SK-N-SH treated with all-trans-retinoic acid at 6 μM for 48 hours (cell line): ENCODE measurements around the gene TAC1.
A peak's percentile ranks its signal among the peaks of the same experiment; 100 is the strongest.

Experiments
- ATAC-seq: fragments of 200-7000 bp; cut with Tn5 transposase; 3 replicates; pipeline ENCODE4 v1.9.1; 2020; ENCODE audit warnings: mild to moderate bottlenecking, moderate library complexity
- ARNTL ChIP-seq: fragments of 450-650 bp; formaldehyde crosslinking; IDR thresholded peaks from 2 replicates; pipeline ENCODE4 v1.5.0; 2020; ENCODE audit warnings: low read depth, mild to moderate bottlenecking, moderate library complexity, borderline replicate concordance
- BACH2 ChIP-seq: fragments of 250-450 bp; sonication (Bioruptor Pico); IDR thresholded peaks from 2 replicates; pipeline ENCODE4 v1.9.0; 2021; ENCODE audit warnings: mild to moderate bottlenecking, borderline replicate concordance
- CSDC2 ChIP-seq: fragments of 250-450 bp; sonication (Bioruptor Pico); IDR thresholded peaks from 2 replicates; pipeline ENCODE4 v1.5.0; 2020; ENCODE audit warnings: mild to moderate bottlenecking, moderate library complexity
- ESRRG ChIP-seq: fragments of 250-450 bp; sonication (Bioruptor Pico); IDR thresholded peaks from 2 replicates; pipeline ENCODE4 v1.6.1; 2021; ENCODE audit warnings: mild to moderate bottlenecking
- GLIS3 ChIP-seq: fragments of 250-450 bp; sonication (Bioruptor Pico); IDR thresholded peaks from 2 replicates; pipeline ENCODE4 v1.5.0; 2020; ENCODE audit warnings: mild to moderate bottlenecking, moderate library complexity
- ISL1 ChIP-seq: fragments of 250-450 bp; sonication (Bioruptor Pico); IDR thresholded peaks from 2 replicates; pipeline ENCODE4 v2.1.2; 2022; ENCODE audit warnings: mild to moderate bottlenecking, moderate library complexity
- OSR1 ChIP-seq: fragments of 250-450 bp; sonication (Bioruptor Pico); IDR thresholded peaks from 2 replicates; pipeline ENCODE4 v1.8.0; 2022; ENCODE audit warnings: moderate library complexity, mild to moderate bottlenecking, inconsistent platforms
- PPARA ChIP-seq: fragments of 250-450 bp; sonication (Bioruptor Pico); IDR thresholded peaks from 2 replicates; pipeline ENCODE4 v1.5.0; 2020; ENCODE audit warnings: mild to moderate bottlenecking, borderline replicate concordance
- RARB ChIP-seq: fragments of 250-450 bp; sonication (Bioruptor Pico); IDR thresholded peaks from 2 replicates; pipeline ENCODE4 v1.8.0; 2021; ENCODE audit warnings: mild to moderate bottlenecking, moderate library complexity
- SNAI2 ChIP-seq: fragments of 250-450 bp; sonication (Bioruptor Pico); IDR thresholded peaks from 2 replicates; pipeline ENCODE4 v1.5.0; 2020; ENCODE audit warnings: mild to moderate bottlenecking, moderate library complexity
- TCF4 ChIP-seq: fragments of 250-450 bp; sonication (Bioruptor Pico); IDR thresholded peaks from 2 replicates; pipeline ENCODE4 v1.8.0; 2021; ENCODE audit warnings: mild to moderate bottlenecking, moderate library complexity, borderline replicate concordance
- ZC3H10 ChIP-seq: fragments of 250-450 bp; sonication (Bioruptor Pico); IDR thresholded peaks from 2 replicates; pipeline ENCODE4 v1.5.1; 2021; ENCODE audit warnings: mild to moderate bottlenecking, moderate library complexity
- ZFP3 ChIP-seq: fragments of 250-450 bp; sonication (Bioruptor Pico); IDR thresholded peaks from 2 replicates; pipeline ENCODE4 v1.5.0; 2020; ENCODE audit warnings: mild to moderate bottlenecking, moderate library complexity
- ZFP30 ChIP-seq: fragments of 450-650 bp; formaldehyde crosslinking; IDR thresholded peaks from 2 replicates; pipeline ENCODE4 v1.5.0; 2022; ENCODE audit warnings: mild to moderate bottlenecking, moderate library complexity
- ZNF70 ChIP-seq: fragments of 450-650 bp; formaldehyde crosslinking; IDR thresholded peaks from 2 replicates; pipeline ENCODE4 v1.5.0; 2020; ENCODE audit warnings: mild to moderate bottlenecking, moderate library complexity
- ZNF8 ChIP-seq: fragments of 450-650 bp; formaldehyde crosslinking; IDR thresholded peaks from 2 replicates; pipeline ENCODE4 v1.5.0; 2020; ENCODE audit warnings: mild to moderate bottlenecking, moderate library complexity
- TF ChIP-seq, protein P1 (sequence below): fragments of 250-450 bp; sonication (Bioruptor Pico); IDR thresholded peaks from 2 replicates; pipeline ENCODE4 v1.8.0; 2021; ENCODE audit warnings: low read depth, mild to moderate bottlenecking, moderate library complexity, borderline replicate concordance
- TF ChIP-seq, protein P2 (sequence below): fragments of 250-450 bp; sonication (Bioruptor Pico); IDR thresholded peaks from 2 replicates; pipeline ENCODE4 v1.5.0; 2020; ENCODE audit warnings: mild to moderate bottlenecking, moderate library complexity
- TF ChIP-seq, protein P3 (sequence below): fragments of 250-450 bp; sonication (Bioruptor Pico); IDR thresholded peaks from 2 replicates; pipeline ENCODE4 v1.5.1; 2021; ENCODE audit warnings: mild to moderate bottlenecking, moderate library complexity
- TF ChIP-seq, protein P4 (sequence below): fragments of 250-450 bp; sonication (Bioruptor Pico); IDR thresholded peaks from 2 replicates; pipeline ENCODE4 v1.8.0; 2020; ENCODE audit warnings: mild to moderate bottlenecking, moderate library complexity, borderline replicate concordance

Gene TAC1

DNA sequence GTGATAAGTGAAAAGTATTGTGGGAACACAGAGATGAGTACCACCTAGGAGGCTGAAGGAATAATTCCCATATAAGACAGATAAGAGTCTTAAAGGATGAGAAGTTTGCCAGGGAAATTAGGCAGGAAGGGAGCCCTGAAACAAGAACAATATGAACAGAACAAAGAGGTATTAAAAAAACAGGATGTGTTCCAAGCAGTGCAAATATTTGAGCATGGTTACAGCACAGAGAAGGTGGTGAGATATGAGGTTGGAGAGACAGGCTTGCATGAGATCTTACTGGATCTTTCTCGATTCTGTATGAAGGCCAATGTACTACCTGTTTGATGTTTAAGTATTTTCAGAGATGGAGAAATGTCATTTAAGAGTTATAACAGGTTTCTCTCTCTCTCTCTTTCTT, 20.3 kb downstream of the TAC1 start:
- no peak for ATAC-seq
- TF ChIP-seq, protein P1, sequence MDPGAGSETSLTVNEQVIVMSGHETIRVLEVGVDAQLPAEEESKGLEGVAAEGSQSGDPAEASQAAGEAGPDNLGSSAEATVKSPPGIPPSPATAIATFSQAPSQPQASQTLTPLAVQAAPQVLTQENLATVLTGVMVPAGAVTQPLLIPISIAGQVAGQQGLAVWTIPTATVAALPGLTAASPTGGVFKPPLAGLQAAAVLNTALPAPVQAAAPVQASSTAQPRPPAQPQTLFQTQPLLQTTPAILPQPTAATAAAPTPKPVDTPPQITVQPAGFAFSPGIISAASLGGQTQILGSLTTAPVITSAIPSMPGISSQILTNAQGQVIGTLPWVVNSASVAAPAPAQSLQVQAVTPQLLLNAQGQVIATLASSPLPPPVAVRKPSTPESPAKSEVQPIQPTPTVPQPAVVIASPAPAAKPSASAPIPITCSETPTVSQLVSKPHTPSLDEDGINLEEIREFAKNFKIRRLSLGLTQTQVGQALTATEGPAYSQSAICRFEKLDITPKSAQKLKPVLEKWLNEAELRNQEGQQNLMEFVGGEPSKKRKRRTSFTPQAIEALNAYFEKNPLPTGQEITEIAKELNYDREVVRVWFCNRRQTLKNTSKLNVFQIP (CRISPR knock-in tag): no peak
- no peak for TF ChIP-seq GLIS3 (CRISPR knock-in tag)
- no peak for TF ChIP-seq ZC3H10
- no peak for TF ChIP-seq OSR1 (CRISPR knock-in tag)
- TF ChIP-seq, protein P2, sequence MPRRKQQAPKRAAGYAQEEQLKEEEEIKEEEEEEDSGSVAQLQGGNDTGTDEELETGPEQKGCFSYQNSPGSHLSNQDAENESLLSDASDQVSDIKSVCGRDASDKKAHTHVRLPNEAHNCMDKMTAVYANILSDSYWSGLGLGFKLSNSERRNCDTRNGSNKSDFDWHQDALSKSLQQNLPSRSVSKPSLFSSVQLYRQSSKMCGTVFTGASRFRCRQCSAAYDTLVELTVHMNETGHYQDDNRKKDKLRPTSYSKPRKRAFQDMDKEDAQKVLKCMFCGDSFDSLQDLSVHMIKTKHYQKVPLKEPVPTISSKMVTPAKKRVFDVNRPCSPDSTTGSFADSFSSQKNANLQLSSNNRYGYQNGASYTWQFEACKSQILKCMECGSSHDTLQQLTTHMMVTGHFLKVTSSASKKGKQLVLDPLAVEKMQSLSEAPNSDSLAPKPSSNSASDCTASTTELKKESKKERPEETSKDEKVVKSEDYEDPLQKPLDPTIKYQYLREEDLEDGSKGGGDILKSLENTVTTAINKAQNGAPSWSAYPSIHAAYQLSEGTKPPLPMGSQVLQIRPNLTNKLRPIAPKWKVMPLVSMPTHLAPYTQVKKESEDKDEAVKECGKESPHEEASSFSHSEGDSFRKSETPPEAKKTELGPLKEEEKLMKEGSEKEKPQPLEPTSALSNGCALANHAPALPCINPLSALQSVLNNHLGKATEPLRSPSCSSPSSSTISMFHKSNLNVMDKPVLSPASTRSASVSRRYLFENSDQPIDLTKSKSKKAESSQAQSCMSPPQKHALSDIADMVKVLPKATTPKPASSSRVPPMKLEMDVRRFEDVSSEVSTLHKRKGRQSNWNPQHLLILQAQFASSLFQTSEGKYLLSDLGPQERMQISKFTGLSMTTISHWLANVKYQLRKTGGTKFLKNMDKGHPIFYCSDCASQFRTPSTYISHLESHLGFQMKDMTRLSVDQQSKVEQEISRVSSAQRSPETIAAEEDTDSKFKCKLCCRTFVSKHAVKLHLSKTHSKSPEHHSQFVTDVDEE (CRISPR knock-in tag): no peak
- TF ChIP-seq RARB (CRISPR knock-in tag): no peak
- no peak for TF ChIP-seq CSDC2

DNA sequence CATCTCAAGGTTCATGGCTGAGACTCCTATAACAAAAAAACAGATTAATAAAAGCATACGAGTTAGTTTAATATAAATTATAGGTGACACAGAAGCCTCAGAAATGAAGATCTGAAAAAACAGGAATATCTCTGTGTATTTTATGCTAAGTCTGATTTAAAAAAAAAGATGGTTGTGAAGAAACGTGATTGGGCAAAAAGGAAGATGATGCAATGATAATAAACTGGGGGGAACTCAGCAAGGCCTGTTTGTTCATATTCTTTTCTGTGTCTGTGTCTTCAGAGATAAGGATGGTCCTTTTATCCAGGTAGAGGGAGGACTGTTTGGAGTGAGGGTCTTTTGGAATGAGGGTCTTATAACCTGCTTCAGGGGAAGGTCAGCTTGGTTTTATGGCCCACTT, 25.9 kb downstream of the TAC1 start:
- ATAC-seq: no peak
- TF ChIP-seq, protein P3, sequence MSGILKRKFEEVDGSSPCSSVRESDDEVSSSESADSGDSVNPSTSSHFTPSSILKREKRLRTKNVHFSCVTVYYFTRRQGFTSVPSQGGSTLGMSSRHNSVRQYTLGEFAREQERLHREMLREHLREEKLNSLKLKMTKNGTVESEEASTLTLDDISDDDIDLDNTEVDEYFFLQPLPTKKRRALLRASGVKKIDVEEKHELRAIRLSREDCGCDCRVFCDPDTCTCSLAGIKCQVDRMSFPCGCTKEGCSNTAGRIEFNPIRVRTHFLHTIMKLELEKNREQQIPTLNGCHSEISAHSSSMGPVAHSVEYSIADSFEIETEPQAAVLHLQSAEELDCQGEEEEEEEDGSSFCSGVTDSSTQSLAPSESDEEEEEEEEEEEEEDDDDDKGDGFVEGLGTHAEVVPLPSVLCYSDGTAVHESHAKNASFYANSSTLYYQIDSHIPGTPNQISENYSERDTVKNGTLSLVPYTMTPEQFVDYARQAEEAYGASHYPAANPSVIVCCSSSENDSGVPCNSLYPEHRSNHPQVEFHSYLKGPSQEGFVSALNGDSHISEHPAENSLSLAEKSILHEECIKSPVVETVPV (CRISPR knock-in tag): no peak
- TF ChIP-seq TCF4 (CRISPR knock-in tag) (no peak), ZFP3 (CRISPR knock-in tag) (no peak), GLIS3 (CRISPR knock-in tag) (no peak), ZNF70 (CRISPR knock-in tag) (no peak), ZFP30 (CRISPR knock-in tag) (no peak), ARNTL (no peak), SNAI2 (no peak), OSR1 (CRISPR knock-in tag) (no peak), ZNF8 (no peak), RARB (CRISPR knock-in tag) (no peak), CSDC2 (no peak), PPARA (CRISPR knock-in tag) (no peak)
- TF ChIP-seq, protein P1 (CRISPR knock-in tag): no peak
- TF ChIP-seq, protein P4, sequence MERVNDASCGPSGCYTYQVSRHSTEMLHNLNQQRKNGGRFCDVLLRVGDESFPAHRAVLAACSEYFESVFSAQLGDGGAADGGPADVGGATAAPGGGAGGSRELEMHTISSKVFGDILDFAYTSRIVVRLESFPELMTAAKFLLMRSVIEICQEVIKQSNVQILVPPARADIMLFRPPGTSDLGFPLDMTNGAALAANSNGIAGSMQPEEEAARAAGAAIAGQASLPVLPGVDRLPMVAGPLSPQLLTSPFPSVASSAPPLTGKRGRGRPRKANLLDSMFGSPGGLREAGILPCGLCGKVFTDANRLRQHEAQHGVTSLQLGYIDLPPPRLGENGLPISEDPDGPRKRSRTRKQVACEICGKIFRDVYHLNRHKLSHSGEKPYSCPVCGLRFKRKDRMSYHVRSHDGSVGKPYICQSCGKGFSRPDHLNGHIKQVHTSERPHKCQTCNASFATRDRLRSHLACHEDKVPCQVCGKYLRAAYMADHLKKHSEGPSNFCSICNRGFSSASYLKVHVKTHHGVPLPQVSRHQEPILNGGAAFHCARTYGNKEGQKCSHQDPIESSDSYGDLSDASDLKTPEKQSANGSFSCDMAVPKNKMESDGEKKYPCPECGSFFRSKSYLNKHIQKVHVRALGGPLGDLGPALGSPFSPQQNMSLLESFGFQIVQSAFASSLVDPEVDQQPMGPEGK (CRISPR knock-in tag): no peak
- TF ChIP-seq, all 23 proteins: peak for 0

DNA sequence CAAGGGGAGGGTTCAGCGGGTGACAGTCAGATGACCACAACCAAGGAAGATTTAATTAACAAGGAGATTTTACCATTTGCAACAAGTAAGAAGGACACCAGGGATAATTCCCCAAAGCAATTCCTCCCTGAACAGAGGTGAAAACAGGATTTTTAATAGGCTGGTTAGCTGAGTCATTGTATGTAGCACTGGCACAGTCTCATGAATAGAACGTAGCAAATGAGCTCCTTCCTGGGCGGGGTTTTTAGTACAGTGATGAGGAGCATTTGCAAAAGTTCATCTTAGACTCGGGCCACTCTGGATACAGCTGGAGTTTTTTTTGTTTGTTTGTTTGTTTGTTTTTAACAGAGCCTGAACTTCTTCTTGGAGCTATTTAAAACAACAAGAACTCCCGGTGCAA, 39.0 kb downstream of the TAC1 start:
- ATAC-seq: 0 out of 3 replicates have a peak, but pooled peaks have one; percentile 47
- TF ChIP-seq, protein P2 (CRISPR knock-in tag): no peak
- TF ChIP-seq ZNF70 (CRISPR knock-in tag) (no peak), CSDC2 (no peak), SNAI2 (no peak), BACH2 (no peak), ZFP30 (CRISPR knock-in tag) (no peak), ZFP3 (CRISPR knock-in tag) (no peak), ISL1 (CRISPR knock-in tag) (no peak), ESRRG (CRISPR knock-in tag) (no peak)
- TF ChIP-seq, protein P4 (CRISPR knock-in tag): no peak
- TF ChIP-seq, protein P3 (CRISPR knock-in tag): no peak
